NCI-H2107 (cell line): ENCODE measurements around the gene HBD.
"Not testable (repeated sequence)": the region's sequence is repeated elsewhere in the genome, so short reads cannot be mapped to it uniquely, and the experiment has no call there.

Experiments
- DNase-seq: peaks from one replicate; lab custom pipeline; 2025; lab: John Stamatoyannopoulos, UW

Gene HBD

GRCh38 chr11:5252919-5253265 lies 18.6 kb upstream of the HBD start:
- no peak for DNase-seq

GRCh38 chr11:5252192-5252918 lies 18.1 kb upstream of the HBD start:
- no peak for DNase-seq

GRCh38 chr11:5251746-5252145 lies 17.5 kb upstream of the HBD start:
- no peak for DNase-seq

- no peak for DNase-seq
Measured at GRCh38 chr11:5250543-5251204, 16.4 kb upstream of the HBD start.

GRCh38 chr11:5249807-5250396 lies 15.6 kb upstream of the HBD start, which contains the start of gene HBG1:
Gene HBG1 (minus strand): TSS chr11:5249857. CDS start chr11:5249804, 53 bp downstream.
- DNase-seq, result not testable (repeated sequence)

- DNase-seq, result not testable (repeated sequence)
Measured at GRCh38 chr11:5248498-5248897, 14.2 kb upstream of the HBD start.

- DNase-seq, result no peak
Measured at GRCh38 chr11:5247472-5248192, 13.3 kb upstream of the HBD start.

- no peak for DNase-seq
Measured at GRCh38 chr11:5246772-5247471, 12.6 kb upstream of the HBD start.

GRCh38 chr11:5245155-5245554 lies 10.9 kb upstream of the HBD start:
- no peak for DNase-seq

GRCh38 chr11:5243816-5244180 lies 9.5 kb upstream of the HBD start:
- DNase-seq, result no peak

- DNase-seq, result no peak
Measured at GRCh38 chr11:5242933-5243815, 8.9 kb upstream of the HBD start.

GRCh38 chr11:5242208-5242607 lies 7.9 kb upstream of the HBD start:
- DNase-seq, result no peak

- DNase-seq, result no peak
Measured at GRCh38 chr11:5241458-5241857, 7.2 kb upstream of the HBD start.

- no peak for DNase-seq
Measured at GRCh38 chr11:5240458-5240857, 6.2 kb upstream of the HBD start.

- DNase-seq, result no peak
Measured at GRCh38 chr11:5240056-5240455, 5.8 kb upstream of the HBD start.

- DNase-seq, result no peak
Measured at GRCh38 chr11:5239046-5239445, 4.8 kb upstream of the HBD start.

GRCh38 chr11:5238486-5238885 lies 4.2 kb upstream of the HBD start:
- no peak for DNase-seq

- no peak for DNase-seq
Measured at GRCh38 chr11:5237420-5237819, 3.1 kb upstream of the HBD start.

- DNase-seq, result no peak
Measured at GRCh38 chr11:5235364-5236095, 1.2 kb upstream of the HBD start.

- DNase-seq, result no peak
Measured at GRCh38 chr11:5233307-5233706, 976 bp downstream of the HBD start.
